Ramos (cell line): Measurements from ENCODE around the gene BAIAP2.
"Not testable (repeated sequence)": the region's sequence is repeated elsewhere in the genome, so short reads cannot be mapped to it uniquely, and the experiment has no call there.

Experiments
- in situ Hi-C: fragments of 300-500 bp; cut with MboI; formaldehyde crosslinking; loops from one replicate; pipeline ENCODE4 v1.14.3; 2022; ENCODE audit warnings: low sequenced_read_pairs; ENCODE audit not compliant: unreplicated experiment

The BAIAP2 gene

GRCh38 chr17:81148571-81148970 is 113.6 kb downstream of the BAIAP2 start:
- in situ Hi-C loops = loop anchor here (10.0 kb wide), 1 partner anchor 96 kb away; no protein-coding TSS in a partner anchor

DNA sequence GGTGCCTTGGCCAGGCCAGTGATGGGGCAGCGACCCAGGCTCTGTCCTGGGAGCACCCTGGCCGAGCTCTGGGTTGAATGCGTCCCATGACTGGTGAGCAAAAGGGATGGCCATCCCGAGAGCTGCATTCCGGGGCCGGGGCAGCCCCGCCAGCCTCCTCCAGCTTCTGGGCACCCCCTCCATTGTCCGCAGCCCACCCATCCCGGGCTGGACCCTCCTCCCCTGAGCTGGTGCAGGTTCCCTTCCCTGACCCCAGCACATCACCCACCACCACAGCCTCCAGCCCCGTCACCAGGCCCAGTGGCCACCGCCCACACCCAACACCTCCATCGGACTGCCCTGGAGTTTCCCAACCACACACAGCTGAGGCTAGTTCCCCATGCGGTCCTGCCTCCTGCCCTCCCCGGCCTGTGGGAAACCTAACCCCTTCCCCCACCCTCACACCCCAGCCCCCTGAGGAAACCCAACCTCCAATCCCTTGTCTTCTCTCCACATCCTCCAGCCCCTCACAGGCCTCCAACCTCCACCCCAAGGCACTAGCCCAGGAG is 114.1 kb downstream of the BAIAP2 start:
- in situ Hi-C loops = loop anchor here (10.0 kb wide), 1 partner anchor 96 kb away; no protein-coding TSS in a partner anchor

GRCh38 chr17:81150377-81151077 is 115.6 kb downstream of the BAIAP2 start:
- in situ Hi-C loops = no loop called here

DNA sequence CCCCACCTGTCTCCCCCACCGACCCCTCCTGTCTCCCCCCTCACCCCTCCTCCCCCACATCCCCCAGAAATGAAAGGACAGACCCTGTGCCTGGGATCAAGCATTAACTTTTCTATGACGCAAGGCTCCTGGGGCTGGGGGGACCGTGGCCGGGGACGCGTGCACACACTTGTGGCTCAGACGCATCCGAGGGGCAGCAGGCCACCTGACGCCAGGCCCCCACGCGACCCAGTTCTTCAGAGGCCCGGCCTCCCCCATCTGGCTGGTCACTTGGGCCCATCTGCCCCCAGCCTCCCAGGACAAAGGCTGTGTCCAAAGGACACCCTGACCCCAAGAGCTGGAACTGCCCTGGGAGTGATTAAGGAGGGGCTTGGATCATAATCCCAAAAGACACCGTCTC is 116.3 kb downstream of the BAIAP2 start:
- in situ Hi-C loops = no loop called here

DNA sequence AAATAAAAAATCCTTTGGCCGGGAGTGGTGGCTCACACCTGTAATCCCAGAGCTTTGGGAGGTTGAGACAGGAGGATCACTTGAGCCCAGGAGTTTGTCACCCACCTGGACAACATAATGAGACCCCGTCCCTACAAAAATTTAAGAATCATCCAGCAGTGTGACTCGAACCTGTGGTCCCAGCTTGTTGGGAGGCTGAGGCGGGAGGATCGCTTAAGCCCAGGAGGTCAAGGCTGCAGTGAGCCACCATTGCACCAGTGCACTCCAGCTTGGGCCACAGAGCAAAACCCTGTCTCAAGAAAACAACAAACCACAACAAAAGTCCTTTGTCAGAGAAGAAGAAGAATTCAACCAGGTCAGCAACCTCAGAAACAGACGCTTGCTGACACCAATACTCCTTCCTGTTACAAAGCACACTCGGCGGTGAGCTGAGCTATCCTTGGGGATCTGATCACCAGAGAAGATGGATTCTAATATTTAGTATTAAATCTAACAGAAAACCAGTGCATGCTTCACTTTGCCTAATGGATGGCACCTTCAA is 117.4 kb downstream of the BAIAP2 start:
- in situ Hi-C loops = no loop called here

- in situ Hi-C loops = no loop called here
Measured at GRCh38 chr17:81153340-81153803, 118.4 kb downstream of the BAIAP2 start.

DNA sequence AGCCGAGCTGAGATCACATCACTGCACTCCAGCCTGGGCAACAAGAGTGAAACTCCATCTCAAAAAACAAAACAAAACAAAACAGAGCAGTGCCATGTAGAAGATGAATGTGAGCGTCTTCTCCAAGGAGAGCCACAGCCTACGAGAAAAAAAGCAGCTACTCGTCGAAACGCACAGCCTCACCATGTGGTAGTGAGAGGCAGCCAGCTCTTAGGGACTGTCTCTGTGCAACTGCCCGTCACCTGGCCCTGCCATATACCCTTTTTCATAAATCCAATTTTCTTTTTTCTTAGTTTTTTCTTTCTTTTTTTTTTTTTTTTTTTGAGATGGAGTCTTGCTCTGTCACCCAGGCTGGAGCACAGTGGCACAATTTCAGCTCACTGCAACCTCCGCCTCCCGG is 119.1 kb downstream of the BAIAP2 start:
- in situ Hi-C loops = not testable (repeated sequence)

DNA sequence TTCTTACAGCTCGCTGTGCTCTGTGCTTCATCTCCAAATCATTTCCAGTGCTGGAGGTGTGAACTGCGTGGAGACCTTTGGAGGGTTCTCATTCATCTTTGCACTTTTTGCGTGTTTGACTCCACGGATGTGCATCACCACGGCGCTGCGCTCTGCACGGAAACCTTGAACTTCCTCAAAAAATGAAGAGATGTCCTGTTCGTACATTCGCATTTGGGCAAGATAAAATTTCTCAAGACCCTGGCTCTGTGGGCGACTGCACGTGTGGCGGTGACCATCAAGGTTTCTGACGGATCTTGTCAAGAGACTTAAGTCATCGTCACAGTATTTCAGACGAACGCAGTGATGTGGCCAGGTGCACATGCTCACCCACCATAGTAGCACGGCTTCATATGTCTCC is 120.0 kb downstream of the BAIAP2 start:
- in situ Hi-C loops = no loop called here

- in situ Hi-C loops = no loop called here
Measured at GRCh38 chr17:81156866-81157805, 122.2 kb downstream of the BAIAP2 start.

DNA sequence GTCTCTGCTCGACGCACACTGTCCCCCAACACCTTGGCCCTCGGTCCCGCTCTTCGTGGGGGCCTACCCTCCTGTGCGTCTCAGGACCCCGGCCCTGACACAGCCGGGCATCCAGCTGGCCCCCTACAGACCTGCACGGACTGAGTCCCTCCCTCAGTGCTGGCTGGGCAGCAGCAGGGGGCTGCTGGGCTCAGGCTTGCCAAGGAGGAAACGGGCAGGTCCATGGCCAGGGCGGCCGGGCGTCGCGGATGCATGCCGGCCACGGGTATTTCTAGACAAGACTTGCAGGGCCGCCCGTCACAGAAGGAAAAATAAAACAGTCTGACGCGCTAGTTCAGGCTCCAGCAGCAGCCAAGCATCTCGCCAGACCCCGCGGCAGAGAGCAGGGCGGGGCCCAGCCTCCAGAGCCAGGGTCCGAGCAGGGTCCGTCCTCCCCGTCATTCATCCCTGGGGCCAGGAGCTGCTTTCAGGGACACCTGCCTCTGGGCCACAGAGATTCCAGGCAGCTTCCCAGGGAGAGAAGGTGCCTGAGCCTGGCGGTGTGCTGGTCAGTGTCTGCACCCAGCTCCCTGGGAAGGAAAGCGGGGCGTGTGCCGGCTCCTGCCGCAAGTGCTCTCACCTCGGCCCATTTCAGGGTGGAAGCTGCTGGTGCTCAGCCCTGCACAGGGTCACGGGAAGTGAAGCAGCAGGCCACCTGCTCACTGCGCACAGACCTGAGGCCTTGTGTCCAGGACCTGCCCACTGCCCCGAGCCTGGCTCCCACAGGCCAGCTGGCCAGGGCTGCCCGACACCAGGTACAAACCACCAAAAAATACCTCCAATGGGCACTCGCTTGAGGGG is 123.1 kb downstream of the BAIAP2 start:
- in situ Hi-C loops = no loop called here

- in situ Hi-C loops = no loop called here
Measured at GRCh38 chr17:81158688-81159590, 124.0 kb downstream of the BAIAP2 start.

DNA sequence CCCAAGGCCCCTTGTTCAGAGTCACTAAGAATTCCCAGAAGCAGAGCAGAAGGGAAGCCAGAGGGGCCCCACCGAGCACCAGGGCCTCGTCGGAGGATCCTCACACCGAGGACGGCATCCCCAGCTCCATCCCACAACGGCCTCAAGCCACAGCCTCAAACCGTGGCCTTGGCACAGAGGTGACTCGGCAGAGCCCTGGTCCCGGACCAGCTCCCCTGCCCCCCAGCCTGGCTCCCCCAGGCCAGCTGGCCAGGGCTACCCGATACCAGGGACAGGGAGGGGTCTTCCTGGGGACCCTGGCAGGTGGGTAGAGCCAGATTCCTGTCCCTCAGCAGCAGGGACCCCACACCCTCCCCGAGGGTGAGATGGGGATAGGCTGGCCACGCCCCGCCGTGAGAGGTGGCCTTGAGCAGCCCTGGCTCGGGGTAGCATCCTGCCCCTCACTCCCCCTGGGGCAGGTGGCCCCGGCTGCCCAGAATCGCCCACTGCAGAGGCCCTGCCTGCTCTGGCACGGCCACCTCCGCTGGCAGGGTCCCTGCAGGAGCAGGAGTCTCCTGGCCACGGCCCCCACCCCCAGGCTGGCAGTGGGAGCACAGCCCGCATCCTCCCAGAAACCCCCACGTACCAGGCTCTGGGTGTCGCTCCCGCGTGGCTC is 124.8 kb downstream of the BAIAP2 start:
- in situ Hi-C loops = no loop called here

- in situ Hi-C loops = no loop called here
Measured at GRCh38 chr17:81160306-81160705, 125.4 kb downstream of the BAIAP2 start.

DNA sequence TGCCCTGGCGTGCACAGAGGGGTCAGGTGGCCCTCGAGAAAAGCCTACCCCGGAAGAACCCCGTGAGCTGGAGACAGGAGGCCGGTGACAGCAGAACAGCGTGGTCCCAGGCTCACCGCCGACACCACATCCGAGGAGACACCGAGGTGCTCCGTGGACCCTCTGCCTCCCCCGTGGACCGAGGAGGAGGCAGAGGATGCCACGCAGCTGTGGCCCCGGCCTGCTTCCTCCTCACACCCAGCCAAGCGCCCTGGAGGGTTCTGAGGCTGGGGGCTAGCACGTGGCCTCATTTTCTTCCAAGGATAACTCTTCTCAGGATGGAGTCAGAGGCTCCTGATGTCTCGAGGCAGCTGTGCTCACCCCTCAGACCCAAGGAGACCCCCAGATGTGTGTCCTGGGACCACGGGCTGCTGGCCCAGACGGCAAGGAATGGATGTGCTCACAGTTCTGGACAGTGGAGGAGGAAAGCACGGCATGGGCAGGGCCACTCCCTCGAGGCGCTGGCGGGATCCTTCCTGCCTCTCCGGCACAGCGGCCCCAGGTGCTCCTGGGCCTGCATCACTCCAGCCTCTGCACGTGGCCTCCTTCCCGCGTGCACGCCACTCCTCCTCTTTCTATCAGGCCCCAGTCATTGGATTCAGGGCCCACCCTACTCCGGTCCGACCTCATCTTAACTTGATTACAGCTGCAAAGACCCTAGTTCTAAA is 125.9 kb downstream of the BAIAP2 start:
- in situ Hi-C loops = no loop called here

DNA sequence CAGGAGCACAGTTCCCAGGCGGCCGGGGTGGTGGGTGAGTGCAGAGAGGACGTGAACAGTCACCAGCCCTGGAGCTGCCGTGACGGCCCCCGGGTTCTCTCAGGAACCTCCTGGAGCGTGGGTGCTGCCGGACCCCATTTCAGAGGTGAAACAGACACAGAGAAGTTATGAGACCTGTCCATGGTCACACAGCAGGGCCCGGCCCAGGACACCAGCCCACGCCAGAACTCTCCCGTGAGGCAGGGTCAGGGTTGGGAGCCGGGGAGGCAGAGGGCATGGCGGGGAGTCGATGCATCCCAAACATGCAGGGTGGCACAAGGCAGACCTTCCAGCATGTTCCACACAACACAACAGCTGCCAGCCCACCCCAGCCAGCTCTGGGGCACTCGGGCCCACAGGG is 126.6 kb downstream of the BAIAP2 start:
- in situ Hi-C loops = no loop called here

DNA sequence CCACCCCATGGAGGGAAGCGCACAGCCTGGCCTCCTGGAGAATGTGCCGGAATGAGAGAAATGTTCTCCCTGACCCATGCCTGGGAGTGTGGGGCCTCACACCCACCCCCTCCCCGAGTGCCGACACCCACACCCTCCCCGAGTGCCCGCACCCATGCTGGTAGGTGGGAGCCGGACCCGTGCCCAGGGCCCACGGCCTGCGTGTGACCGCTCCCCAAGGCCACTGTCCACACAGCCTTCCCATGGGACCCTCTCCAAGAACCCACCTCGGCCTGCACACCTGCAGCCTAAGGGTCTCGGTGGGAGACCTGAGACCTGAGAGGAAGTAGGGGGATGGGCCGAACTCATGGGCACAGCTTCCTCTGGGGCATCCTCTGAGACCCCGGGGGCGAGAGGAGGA is 127.0 kb downstream of the BAIAP2 start:
- in situ Hi-C loops = no loop called here

GRCh38 chr17:81162491-81162890 is 127.5 kb downstream of the BAIAP2 start:
- in situ Hi-C loops = no loop called here
